ENCODE measurements around the gene EOMES.

GRCh38 chr3:27680517-27681246 lies 41.4 kb downstream of the EOMES start:
- TF ChIP-seq CTCF (IDR thresholded peaks at IDR 0.05; ENCODE audit: low read depth, low read length) (no peak), EZH2phosphoT487 (IDR thresholded peaks at IDR 0.05; ENCODE audit: low read depth) (no peak)

All from OCI-LY3 (cell line).